HepG2 (cell line): ENCODE results near the gene MYBL2. TPM values are rescaled to one million over a fixed set of nuclear protein-coding genes. Genes with fewer than 3 reads are reported as not detected.
A peak's percentile ranks its signal among the peaks of the same experiment; 100 is the strongest.

Source experiments
- AKAP8 ChIP-seq: sonication (generic); formaldehyde crosslinking; IDR thresholded peaks from 2 replicates; pipeline ENCODE4 v1.5.1; 2020; ENCODE audit warnings: mild to moderate bottlenecking, missing genetic modification reagents
- ARNTL ChIP-seq: sonication (generic); formaldehyde crosslinking; IDR thresholded peaks from 2 replicates; pipeline ENCODE4 v1.4.0; 2020; ENCODE audit warnings: mild to moderate bottlenecking, missing genetic modification reagents
- ASH2L ChIP-seq: fragments of 300-600, 200-600 bp; sonication (generic); IDR thresholded peaks from 2 replicates; pipeline ENCODE4 v1.7.0; 2017; ENCODE audit warnings: low read depth, mild to moderate bottlenecking, moderate library complexity, mixed read lengths, low read length; ENCODE audit not compliant: insufficient read length
- BORCS8-MEF2B ChIP-seq: sonication (generic); formaldehyde crosslinking; IDR thresholded peaks from 2 replicates; pipeline ENCODE4 v1.8.0; 2022; ENCODE audit warnings: mild to moderate bottlenecking, missing genetic modification reagents
- GABPB1 ChIP-seq: IDR thresholded peaks from 2 replicates; pipeline ENCODE4 v1.6.1; 2016; ENCODE audit warnings: mild to moderate bottlenecking, missing genetic modification reagents, moderate library complexity, missing compliant biosample characterization
- IKZF4 ChIP-seq: sonication (generic); formaldehyde crosslinking; IDR thresholded peaks from 2 replicates; pipeline ENCODE4 v1.5.1; 2020; ENCODE audit warnings: borderline replicate concordance, mild to moderate bottlenecking, low read depth, missing genetic modification reagents; ENCODE audit errors: not compliant biosample characterization
- MAFF ChIP-seq: IDR thresholded peaks from 2 replicates; pipeline ENCODE4 v1.6.1; 2011; ENCODE audit warnings: low read depth, low read length, improper control_type of control experiment
- MAFK ChIP-seq, 2 experiments: IDR thresholded peaks in 1 of 2; conservative IDR thresholded peaks in 1 of 2; 2 replicates each; pipeline ENCODE4 v1.6.1; 2011; ENCODE audit warnings: improper control_type of control experiment in 2 of 2, low read length in 2 of 2
- PHF5A ChIP-seq: IDR thresholded peaks from one replicate; pipeline ENCODE4 v1.6.1; 2018; ENCODE audit warnings: low read depth, missing genetic modification reagents; ENCODE audit not compliant: unreplicated experiment
- POLR2G ChIP-seq: fragments of 200-400 bp; formaldehyde crosslinking; IDR thresholded peaks from 2 replicates; pipeline ENCODE4 v1.6.1; 2018; ENCODE audit warnings: mild to moderate bottlenecking, low read depth, low read length, moderate library complexity
- ZBTB2 ChIP-seq: sonication (generic); formaldehyde crosslinking; IDR thresholded peaks from 2 replicates; pipeline ENCODE4 v1.8.0; 2022; ENCODE audit warnings: low read depth, missing genetic modification reagents
- ZBTB26 ChIP-seq: IDR thresholded peaks from 2 replicates; pipeline ENCODE4 v1.6.1; 2016; ENCODE audit warnings: missing compliant biosample characterization, missing genetic modification reagents, borderline replicate concordance
- ZNF121 ChIP-seq: sonication (generic); formaldehyde crosslinking; IDR thresholded peaks from 2 replicates; pipeline ENCODE4 v1.5.0; 2020; ENCODE audit warnings: mild to moderate bottlenecking, missing genetic modification reagents
- ZNF3 ChIP-seq: IDR thresholded peaks from 2 replicates; pipeline ENCODE4 v1.7.0; 2017; ENCODE audit warnings: inconsistent platforms
- ZNF326 ChIP-seq: sonication (generic); formaldehyde crosslinking; IDR thresholded peaks from 2 replicates; pipeline ENCODE4 v1.4.0; 2020; ENCODE audit warnings: missing genetic modification reagents, borderline replicate concordance
- ZNF460 ChIP-seq: sonication (generic); formaldehyde crosslinking; IDR thresholded peaks from 2 replicates; pipeline ENCODE4 v1.5.1; 2020; ENCODE audit warnings: missing genetic modification reagents, mild to moderate bottlenecking, borderline replicate concordance
- ZNF496 ChIP-seq: sonication (generic); formaldehyde crosslinking; IDR thresholded peaks from 2 replicates; pipeline ENCODE4 v1.8.1; 2023; ENCODE audit warnings: mild to moderate bottlenecking, moderate library complexity, missing genetic modification reagents; ENCODE audit not compliant: insufficient replicate concordance
- ZNF549 ChIP-seq: sonication (generic); formaldehyde crosslinking; IDR thresholded peaks from 2 replicates; pipeline ENCODE4 v1.5.0; 2020; ENCODE audit warnings: missing genetic modification reagents
- ZNF598 ChIP-seq: sonication (generic); formaldehyde crosslinking; IDR thresholded peaks from 2 replicates; pipeline ENCODE4 v1.5.1; 2020; ENCODE audit warnings: mild to moderate bottlenecking, missing genetic modification reagents, borderline replicate concordance
- ZNF687 ChIP-seq: sonication (generic); formaldehyde crosslinking; IDR thresholded peaks from 2 replicates; pipeline ENCODE4 v1.5.1; 2020; ENCODE audit warnings: mild to moderate bottlenecking, missing genetic modification reagents, moderate library complexity
- ZNF784 ChIP-seq: sonication (generic); formaldehyde crosslinking; IDR thresholded peaks from 2 replicates; pipeline ENCODE4 v1.5.1; 2020; ENCODE audit warnings: missing genetic modification reagents, mild to moderate bottlenecking, borderline replicate concordance
- ZSCAN20 ChIP-seq: sonication (generic); formaldehyde crosslinking; IDR thresholded peaks from 2 replicates; pipeline ENCODE4 v1.4.0; 2020; ENCODE audit warnings: missing genetic modification reagents, mild to moderate bottlenecking, borderline replicate concordance
- polyA plus RNA-seq, 8 experiments: library from polyadenylated mRNA; depleted of rRNA in 3 of 8; stranded (reverse) in 7 of 8; unstranded in 1 of 8; fragments of >200 nt; fragmentation: Illumina TruSeq in 4 of 8; extraction: Trizol in 4 of 8; gene quantifications; 2 replicates each; pipeline versions ENCODE4 v1.2.1 to v1.2.3, GENCODE V29; 2011 to 2016; ENCODE audit warnings: low read depth in 4 of 8, missing spikeins in 1 of 8, mixed read lengths in 1 of 8; ENCODE audit not compliant: insufficient read depth in 1 of 8
- total RNA-seq, 5 experiments: library from RNA; depleted of rRNA; stranded (reverse); fragments of >200 nt; fragmentation: Illumina TruSeq; extraction: Trizol; gene quantifications; 2 replicates each; pipeline ENCODE4 v1.2.3, GENCODE V29; 2016; ENCODE audit warnings: low read depth in 1 of 5

The MYBL2 gene
- total and polyA plus RNA-seq, 2 of the 13 experiments (the other 11 are each of a cell fraction or from before 2014, with no cell fraction given): 11.9 to 66.2 TPM

GRCh38 chr20:43721429-43722152, 54.7 kb downstream of the MYBL2 start (continued):
- TF ChIP-seq ZBTB26 (CRISPR knock-in tag) (no peak), ZNF549 (CRISPR knock-in tag) (no peak), ZBTB2 (no peak), ZNF687 (CRISPR knock-in tag) (peak; percentile 58), ASH2L (no peak), MAFF (no peak), POLR2G (no peak), ZNF496 (CRISPR knock-in tag) (no peak), BORCS8-MEF2B (CRISPR knock-in tag) (peak; percentile 47; the same call in 1 of the 2 replicates), AKAP8 (CRISPR knock-in tag) (no peak), GABPB1 (CRISPR knock-in tag) (0 out of 2 replicates have a peak, but pooled peaks have one; percentile 9), PHF5A (no peak), ZSCAN20 (CRISPR knock-in tag) (no peak), ZNF121 (CRISPR knock-in tag) (no peak), ARNTL (no peak), ZNF3 (CRISPR knock-in tag) (no peak), MAFK (conservative IDR thresholded peaks at IDR 0.05 in 1 of 2, IDR thresholded peaks at IDR 0.05 in 1 of 2; ENCODE audit: low read length in 2 of 2) (no peak), IKZF4 (CRISPR knock-in tag) (peak; percentile 89), ZNF598 (CRISPR knock-in tag) (0 out of 2 replicates have a peak, but pooled peaks have one; percentile 78), ZNF784 (CRISPR knock-in tag) (no peak), ZNF460 (CRISPR knock-in tag) (no peak), ZNF326 (CRISPR knock-in tag) (no peak)
